Thyroid gland (tissue), 4 donors: ENCODE data around the gene THYN1.

Experiments
- CTCF ChIP-seq, 6 experiments: fragments of 200-600 bp in 3 of 6; fragments of 450-650 bp in 3 of 6; sonication (generic) in 3 of 6; IDR thresholded peaks; one replicate each; pipeline ENCODE4 v1.5.1; 2016 to 2019; ENCODE audit warnings: antibody characterized with exemption in 6 of 6, mild to moderate bottlenecking in 2 of 6, inconsistent platforms in 1 of 6, moderate library complexity in 1 of 6
- POLR2A ChIP-seq, 2 donors: fragments of 450-650 bp; IDR thresholded peaks; one replicate each; pipeline ENCODE4 v1.6.1; 2017; ENCODE audit warnings: antibody characterized with exemption in 2 of 2, mild to moderate bottlenecking in 2 of 2, moderate library complexity in 1 of 2

GRCh38 chr11:134283461-134284230, 30.5 kb upstream of the THYN1 start:
- no peak for TF ChIP-seq CTCF (IDR thresholded peaks at IDR 0.05)
- no peak for TF ChIP-seq POLR2A (IDR thresholded peaks at IDR 0.05)
